Fibroblast of skin of right quadriceps (primary cell): ENCODE results near the gene NOC2L.
"Not testable (repeated sequence)": the region's sequence is repeated elsewhere in the genome, so short reads cannot be mapped to it uniquely, and the experiment has no call there.

Experiments used
- DNase-seq: peaks from one replicate; pipeline ENCODE4 v3.0.0-alpha.2; 2013

Gene NOC2L

DNA sequence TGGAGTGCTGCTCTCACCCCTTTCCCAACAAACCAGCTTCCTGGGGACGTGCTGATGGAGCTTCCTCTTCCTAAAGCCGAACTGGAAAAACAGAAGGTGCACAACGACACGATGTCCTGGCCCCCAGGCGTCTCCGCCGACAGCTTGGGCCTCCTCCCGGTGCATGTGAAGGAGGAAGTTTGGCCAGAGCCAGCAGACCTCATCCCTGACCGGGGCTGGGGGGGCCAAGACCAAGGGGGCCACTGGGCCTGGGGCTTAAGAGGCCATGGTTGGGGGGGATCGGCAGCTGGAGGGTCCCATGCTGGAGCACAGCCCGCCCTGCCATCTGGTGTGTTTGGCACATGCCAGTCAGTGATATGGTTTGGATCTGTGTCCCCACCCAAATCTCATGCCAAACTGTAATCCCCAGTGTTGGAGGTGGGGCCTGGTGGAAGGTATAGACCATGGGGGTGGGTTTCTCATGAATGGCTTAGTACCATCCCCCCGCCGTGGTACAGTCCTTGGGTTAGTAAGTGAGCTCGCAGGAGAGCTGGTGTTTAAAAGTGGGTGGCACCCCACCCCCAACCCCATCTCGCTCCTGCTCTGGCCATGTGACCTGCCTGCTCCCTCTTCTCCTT, 34.4 kb upstream of the NOC2L start:
- no peak for DNase-seq

DNA sequence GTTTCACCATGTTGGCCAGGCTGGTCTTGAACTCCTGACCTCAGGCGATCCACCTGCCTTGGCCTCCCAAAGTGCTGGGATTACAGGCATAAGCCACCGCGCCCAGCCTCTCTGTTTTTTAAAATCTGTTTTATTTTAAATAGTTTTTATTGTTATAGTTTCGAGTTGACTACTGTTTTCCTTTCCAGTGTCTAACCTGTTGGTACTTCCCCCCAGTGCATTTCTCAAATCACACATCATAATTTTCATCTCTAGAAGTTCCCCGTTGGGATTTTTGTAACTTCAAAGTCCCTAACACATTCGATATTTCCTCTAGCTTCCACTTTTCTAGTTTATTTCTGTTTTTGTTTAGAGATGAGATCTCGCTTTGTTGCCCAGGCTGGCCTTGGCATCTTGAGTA, 33.3 kb upstream of the NOC2L start:
- no peak for DNase-seq

DNA sequence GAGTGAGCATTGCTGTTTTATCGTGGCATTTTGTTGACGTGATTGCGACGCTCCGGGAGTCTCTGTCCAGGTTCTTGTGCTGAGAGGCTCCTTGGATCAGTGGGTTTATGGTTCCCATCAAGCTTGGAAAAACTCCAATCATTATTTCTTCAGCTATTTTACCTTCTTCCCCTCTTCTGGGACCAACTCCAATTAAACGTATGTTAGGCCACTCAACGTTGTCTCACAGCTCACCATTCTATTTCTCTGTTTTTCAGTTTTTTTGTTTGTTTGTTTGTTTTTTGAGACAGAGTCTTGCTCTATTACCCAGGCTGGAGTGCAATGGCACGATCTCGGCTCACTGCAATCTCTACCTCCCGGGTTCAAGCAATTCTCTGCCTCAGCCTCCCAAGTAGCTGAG, 32.8 kb upstream of the NOC2L start:
- DNase-seq, result no peak

DNA sequence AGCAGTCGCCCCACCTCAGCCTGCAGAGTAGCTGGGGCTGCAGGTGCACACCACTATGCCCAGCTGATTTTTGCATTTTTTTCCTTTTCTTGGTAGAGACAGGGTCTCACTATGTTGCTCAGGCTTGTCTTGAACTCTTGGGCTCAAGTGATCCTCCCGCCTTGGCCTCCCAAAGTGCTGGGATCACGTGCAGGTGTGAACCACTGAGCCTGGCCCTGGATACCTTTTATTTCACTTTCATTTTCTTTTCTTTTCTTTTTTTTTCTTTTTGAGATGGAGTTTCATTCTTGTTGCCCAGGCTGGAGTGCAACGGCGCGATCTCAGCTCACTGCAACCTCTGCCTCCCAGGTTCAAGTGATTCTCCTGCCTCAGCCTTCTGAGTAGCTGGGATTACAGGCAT, 32.2 kb upstream of the NOC2L start:
- DNase-seq, result not testable (repeated sequence)

DNA sequence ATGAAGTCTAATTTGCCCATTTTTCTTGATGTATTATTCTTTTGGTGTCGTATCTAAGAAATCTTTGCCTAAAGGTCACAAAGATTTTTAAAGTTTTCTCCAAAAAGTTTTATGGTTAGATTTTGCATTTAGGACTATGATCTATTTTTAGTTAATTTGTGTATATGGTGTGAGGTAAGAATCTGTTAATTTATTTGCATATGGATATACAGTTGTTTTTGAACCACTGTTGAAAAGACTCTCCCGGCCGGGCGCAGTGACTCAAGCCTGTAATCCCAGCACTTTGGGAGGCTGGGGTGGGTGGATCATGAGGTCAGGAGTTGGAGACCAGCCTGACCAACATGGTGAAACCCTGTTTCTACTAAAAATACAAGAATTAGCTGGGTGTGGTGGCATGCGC, 29.0 kb upstream of the NOC2L start:
- not testable (repeated sequence) for DNase-seq

DNA sequence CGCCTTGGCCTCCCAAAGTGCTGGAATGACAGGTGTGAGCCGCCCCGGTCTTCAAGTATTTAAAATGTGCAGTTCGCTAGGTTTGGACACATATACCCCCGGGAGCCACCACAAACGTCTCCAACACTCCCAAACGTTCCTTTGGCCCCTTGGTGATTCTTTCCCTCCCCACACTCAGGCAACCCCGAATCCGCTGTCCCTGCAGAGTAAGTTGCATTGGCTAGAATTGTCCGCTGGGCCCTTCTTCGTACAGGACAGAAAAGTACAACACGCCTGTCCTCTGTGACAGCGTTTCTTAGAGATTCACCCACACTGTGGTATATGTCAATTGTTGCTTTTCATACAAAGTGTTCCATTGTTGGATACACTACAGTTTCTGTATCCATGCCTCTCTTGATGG, 26.1 kb upstream of the NOC2L start:
- DNase-seq, result no peak

DNA sequence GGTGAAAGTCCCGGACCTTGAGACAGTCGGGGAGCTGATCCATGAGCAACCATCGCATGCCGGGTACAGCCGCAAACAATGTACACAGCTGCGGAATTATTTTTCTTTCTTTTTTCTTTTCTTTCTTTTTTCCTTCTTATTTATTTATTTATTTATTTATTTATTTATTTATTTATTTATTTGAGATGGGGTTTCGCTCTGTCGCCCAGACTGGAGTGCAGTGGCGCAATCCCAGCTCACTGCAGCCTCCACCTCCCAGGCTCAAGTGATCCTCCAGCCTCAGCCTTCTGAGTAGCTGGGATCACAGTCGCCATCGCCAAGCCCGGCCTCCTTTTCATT, 25.4 kb upstream of the NOC2L start:
- no peak for DNase-seq

DNA sequence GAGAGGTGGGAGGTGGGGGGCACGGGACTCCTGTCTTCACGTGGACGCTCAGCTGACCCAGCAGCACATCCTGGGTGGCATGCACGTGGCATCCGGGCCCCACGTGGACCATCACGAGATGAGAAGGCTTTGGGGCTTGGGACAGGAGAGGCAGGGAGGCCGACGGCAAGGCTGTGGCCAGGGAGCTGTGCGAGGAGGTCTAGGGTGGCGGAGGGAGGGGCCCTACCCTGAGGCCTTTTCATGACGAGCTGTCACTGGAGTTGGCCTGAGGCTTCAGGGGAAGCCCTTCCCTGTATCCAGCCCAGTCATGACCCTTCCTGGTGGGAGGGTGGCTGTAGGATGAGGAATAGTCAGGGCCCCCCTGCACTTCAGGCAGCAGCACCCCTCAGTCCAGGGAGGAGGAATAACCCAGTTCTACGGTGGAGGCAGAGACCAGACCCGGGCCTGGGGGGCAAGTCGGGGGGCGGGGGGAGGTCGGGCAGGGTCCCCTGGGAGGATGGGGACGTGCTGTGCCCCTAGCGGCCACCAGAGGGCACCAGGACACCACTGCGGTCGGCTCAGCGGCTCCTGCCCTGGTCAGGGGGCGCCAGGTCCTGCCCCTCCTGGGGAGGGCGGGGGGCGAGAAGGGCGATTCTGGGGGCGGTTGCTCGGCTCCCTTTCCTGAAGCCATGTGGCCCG, 24.9 kb upstream of the NOC2L start:
- no peak for DNase-seq

DNA sequence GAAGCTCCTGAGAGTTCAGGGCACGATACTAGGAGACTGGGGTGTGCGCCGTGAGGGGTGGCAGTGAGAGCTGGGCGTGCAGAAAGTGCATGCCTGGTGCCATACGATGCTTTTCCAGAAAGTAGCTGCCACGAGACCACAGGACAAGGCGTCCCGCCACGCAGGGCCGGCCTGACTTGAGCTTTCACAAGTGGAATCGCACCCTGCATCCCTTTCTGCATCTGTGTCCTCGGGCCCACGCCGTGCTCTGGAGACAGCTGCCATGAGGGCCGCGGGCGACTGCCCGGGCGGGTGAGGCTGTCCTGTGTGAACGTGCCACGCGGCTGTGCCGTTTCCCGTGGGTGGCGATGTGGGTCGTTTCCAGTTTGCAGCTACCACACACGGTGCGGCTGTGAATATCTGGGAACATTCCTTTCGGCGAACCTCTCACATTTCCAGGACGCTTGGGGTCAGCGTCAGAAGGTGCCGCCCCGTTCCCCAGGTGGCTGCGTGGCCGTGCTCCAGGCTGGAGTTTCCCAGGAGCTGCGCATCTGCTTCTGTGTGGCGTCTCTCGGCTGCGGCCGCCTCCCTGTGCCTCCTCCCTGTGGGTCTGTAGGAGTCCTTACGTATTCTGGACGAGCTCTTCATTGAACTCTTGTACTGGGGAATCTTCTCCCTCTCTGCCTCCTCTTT, 23.8 kb upstream of the NOC2L start:
- DNase-seq, result no peak

DNA sequence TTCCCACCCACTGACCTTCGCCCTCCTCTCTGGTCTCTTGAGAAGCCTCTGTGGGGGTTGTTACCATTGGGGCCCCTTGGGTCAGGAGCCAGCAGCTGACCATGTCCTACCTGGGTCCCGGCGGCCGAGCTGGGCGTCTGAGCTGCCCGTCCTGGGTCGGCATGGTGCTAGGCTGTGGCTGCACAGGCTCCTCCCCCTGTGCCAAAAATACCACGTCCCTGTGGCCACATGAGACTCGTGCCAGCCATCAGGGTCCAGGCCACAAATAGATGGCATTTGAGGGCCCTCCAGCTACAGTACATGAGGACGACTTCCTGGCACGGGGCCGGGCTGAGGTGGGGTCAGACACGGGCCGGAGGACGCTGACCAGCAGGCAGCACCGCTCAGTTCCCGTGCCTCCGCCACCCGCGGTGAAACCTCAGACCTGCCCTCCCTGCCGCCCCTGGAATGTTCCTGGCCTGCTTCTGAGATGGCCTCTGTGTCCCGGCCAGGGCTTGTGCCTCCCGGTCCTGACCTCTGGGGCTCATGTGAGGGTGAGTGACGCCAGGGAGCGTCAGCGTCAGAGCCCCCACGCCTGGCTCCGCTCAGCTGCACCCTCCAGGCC, 23.0 kb upstream of the NOC2L start, which contains the start of gene PERM1:
Gene PERM1, minus strand, starts transcription at position 139 of the 604 bp plus-strand sequence. CDS start 1,064 bp downstream, outside the sequence.
- no peak for DNase-seq

DNA sequence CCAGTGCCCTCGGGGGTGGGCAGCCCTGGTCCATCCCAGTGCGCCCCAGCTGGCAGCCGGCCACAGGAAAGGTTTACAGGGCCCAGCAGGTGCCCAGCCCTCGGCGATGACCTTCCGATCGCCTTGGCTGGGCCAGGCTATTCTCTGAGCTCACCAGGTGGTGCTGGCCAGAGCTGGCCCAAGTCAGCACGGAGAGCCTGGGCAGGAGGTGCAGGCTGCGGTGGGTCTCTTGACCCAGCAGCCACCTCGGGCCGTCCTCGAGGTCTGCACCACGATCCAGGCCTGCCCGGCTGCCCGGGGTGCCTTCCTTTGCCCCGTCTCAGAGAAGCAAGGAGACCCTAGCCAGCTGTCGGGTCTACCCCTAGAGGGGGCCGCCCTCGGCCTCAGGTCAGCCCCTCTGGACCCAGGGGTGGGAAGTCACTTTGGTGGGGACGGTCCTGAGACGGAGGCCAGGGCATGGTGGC, 22.5 kb upstream of the NOC2L start:
- no peak for DNase-seq

DNA sequence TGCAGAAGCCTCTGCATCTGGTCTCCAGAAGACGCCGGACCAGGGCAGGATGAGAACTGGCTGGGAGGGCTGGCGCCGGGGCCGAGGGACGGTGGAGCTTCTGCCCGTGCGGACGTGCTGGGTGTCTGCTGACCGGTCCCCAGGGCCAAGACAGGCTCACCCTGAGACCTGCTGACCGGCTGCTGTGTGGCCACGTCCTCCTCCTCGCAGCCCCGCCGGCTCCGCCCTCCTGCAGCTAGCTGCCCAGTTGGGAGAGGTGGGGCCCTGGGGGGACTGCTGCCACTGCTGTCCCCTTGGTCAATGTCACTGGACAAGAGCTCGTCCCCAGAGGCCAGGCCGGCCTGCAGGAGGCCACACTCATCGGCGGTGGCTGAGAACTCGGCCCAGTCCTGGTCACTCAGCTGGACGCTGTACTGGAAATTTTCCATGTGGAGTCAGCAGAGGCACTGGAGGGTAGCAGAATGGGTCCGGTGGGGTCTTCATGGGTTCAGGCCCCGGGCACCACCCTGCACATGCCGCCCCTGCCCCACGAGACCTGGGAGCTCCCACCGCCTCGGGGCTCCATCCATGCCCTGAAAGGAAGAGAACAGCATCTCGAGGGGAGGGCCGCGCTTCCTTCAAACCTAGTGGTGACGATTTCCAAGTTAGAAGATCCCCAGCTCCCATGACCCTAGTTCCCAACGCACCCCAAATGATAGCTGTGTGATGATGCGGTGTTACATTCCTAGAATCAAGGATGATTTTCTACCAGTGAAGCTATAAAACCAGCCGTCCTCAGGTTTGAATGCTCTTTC, 21.7 kb upstream of the NOC2L start:
- no peak for DNase-seq

DNA sequence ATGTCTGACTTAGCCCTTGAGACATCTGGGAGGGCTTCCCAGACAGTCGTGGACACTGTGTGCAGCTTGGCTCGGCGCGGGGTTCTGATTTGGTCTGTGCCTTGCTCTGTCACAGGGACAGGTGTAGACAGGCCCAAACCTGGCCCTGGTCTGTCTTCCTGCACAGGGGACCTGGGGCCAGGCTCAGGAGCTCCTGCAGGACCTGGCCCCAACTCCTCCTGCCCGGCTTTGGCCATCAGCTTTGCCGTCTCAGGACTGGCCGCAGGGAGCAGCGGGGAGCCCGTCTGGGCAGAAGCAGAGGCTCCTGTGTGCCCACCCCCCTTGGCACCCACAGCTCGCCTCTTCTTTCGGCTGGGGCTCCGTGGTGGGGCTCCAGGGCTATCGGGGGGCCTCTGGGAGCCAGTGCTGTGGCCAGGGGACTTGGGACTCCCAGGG, 21.1 kb upstream of the NOC2L start:
- DNase-seq, result no peak

DNA sequence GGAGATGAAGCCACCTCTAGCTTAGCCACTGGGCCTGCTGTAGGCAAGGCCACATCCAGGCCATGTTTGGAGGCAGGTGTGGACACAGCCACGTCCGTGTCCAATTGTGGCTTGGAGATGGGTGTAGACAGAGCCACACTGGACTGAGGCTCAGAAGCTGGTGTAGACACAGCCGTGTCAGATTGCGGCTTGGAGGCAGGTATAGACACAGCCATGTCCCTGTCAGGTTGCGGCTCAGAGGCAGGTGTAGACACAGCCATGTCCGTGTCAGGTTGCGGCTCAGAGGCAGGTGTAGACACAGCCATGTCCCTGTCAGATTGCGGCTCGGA, 20.7 kb upstream of the NOC2L start:
- DNase-seq, result no peak

DNA sequence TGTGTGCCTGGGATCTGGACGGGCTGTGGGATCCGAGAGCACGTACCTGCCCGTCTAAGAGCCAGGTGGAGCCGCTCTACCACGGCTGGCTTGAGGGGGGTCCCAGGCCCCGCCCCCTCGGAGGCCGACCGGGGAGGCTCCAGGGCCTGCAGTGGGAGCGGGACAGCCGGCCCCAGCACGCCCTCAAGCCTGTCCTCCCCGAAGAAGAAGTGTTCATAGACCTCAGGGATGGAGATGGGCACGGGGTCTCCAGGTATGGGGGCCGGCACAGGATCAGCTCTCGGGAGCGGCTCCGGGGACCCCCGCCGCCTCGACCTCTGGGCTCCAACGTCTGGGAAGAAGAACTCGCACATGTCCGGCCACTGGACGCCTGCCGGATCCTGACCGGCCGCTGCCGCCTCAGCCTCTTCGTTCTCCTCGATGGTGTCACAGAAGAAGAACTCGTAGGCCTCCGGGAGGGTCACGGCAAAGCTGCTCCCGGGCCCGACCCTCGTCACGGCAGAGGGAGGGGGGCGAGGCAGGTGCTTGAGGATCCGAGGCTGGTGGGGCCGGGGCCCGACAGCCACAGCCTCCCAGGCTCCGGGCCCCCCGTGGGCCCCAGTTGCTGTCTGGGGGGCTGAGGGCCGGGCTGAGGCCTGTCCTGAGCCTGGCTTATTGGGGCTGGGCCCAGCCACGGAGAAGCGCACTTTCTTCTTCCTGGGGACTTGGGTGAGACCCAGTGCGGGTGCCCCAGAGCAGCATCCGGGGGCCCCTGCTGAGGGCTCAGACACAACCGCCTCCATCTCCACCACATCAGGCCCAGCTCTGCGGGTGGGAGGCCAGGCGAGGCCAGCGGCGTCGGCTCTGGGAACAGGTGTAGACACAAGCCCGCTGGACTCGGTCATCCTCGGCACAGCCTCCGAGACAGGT, 20.0 kb upstream of the NOC2L start:
- no peak for DNase-seq

DNA sequence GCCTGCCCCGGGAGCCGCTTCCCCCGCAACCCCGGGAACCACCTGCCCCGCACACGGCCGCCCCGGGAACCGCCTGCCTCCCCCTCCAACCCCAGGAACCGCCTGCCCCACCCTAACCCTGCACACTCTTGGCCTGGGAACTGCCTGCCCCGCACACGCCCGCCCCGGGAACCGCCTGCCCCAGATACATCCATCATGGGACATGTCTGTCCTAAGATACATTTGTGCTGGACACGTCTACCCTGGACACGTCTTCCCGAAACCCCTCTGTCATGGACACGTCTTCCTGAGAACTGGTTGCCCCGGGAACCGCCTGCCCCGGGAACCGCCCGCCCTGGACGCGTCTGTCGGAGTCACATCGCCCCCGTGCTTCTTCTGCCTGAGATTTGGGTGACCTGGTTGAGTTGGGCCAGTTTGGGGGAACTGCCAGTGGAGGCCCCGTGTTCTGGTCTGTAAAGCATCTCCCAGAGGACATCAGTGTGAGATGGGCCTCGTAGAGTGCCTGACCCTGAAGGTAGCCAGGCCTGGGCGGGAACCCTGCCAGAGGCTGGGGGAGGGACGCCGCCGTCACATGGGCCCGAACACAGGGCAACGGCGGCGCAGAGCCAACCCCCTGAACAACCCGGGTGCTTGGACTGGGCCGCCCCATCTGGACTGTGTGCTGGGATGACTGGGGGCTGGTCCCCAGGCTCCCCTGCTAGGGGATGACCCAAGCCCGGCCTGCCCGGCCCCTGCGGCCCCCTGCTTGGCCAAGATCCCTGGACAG, 19.2 kb upstream of the NOC2L start:
- DNase-seq, result no peak

DNA sequence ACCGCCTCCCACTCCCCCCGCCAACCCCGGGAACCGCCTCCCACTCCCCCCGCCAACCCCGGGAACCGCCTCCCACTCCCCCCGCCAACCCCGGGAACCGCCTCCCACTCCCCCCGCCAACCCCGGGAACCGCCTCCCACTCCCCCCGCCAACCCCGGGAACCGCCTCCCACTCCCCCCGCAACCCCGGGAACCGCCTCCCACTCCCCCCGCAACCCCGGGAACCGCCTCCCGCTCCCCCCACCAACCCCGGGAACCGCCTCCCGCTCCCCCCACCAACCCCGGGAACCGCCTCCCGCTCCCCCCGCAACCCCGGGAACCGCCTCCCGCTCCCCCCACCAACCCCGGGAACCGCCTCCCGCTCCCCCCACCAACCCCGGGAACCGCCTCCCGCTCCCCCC, 17.7 kb upstream of the NOC2L start:
- not testable (repeated sequence) for DNase-seq

DNA sequence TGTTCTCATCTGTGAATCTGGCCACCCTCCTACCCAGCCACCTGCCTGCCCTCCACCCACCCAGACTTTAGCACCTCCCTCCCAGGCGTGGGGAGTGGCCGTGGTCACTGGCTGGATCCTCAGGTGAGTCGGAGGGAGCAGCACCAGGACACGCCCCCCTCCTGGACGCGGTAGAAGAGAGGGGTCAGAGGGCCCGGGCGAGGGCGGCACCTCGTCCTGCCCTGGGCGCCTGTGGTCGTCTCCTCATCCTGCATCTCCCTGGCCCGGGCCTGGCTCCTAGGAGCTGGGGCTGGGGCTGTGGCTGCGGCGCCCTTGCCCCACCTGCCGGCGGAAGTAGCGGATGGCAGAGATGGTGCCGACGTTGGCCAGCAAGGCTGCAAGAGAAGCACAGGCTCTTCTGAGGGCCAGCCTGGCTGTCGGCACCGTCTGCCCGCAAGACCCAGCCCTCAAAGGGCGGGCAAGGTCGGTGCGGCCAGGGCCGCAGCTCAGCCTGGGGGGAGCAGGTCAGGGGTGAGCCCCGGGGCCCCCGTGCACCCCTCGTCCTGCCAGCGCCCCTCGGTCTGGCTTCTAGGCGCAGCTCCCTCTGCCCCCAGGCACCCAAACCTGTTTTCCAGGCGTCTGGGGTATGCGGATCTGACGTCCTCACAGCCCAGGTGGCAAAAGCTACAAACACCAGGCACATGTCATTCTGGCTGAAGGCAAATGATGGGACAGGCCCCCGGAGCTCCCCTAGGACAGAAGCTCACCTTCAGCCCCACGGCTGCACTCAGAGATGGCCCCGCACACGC, 17.0 kb upstream of the NOC2L start:
- peak; percentile 43 for DNase-seq

DNA sequence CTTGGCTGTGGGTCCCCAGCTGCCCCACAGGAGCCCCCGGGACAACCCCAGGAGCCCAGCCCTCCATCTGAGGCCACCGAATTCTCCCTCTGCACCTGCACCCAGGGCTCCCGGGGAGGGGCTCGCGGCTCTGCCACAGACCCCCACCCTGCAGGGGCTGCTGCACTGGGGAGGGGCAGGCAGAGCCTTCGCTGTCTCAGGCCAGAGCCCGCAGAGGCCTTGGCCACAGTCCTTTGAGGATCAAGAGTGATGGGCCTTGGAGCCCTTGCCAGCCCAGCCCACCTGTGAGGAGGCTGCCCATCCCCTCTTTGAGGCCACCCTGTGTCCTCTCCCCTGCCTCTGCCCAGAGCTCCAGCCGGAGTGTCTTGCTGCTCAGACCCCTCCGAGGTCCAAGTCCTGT, 16.3 kb upstream of the NOC2L start:
- no peak for DNase-seq

DNA sequence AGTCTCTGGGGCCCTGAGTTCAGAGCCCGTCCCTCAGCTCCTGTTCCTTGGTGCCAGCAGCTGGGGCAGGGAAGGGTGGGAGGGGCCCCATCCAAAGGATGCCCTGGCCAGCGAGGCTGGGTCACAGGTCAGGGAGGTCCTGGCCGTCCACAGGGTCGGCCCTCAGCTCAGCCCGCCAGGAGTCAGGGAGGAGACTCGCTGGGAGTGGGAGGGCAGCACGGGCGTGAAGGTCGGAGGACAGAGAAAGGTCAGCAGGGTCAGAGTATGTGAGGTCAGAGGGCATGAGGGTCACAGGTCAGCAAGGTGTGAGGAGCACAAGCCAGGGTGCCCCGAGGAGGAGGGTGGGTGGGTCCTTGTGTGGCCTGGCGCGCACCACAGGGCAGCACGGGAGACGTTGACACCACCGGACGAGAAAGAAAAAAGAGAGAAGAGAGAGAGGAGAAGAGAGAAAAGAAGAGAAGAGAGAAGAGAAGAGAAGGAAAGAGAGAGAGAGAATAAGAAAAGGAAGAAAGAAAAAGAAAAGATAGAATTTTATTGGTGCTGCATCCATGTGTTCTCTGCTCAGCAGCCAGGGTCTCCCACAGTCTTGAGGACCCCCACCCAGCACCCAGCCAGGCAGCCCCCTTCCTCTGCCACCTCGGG, 15.8 kb upstream of the NOC2L start:
- DNase-seq, result no peak
